Ascending aorta (tissue), 2 donors: ENCODE measurements around the gene CSMD2. TPM values are rescaled to one million over a fixed set of nuclear protein-coding genes. Genes with fewer than 3 reads are reported as not detected.

ENCODE experiments used
- DNase-seq, 2 donors: peaks; one replicate each; pipeline ENCODE4 v3.0.0-alpha.2; 2019; ENCODE audit warnings: low spot score in 2 of 2
- H3K27ac ChIP-seq, 2 donors: fragments of 200-600 bp; sonication (generic); one replicate each; pipeline ENCODE4 v1.5.1; 2016 to 2017; ENCODE audit warnings: mild to moderate bottlenecking in 1 of 2
- H3K27me3 ChIP-seq: fragments of 200-600 bp; sonication (generic); one replicate; pipeline ENCODE4 v1.5.1; 2017
- H3K36me3 ChIP-seq, 2 donors: fragments of 200-600 bp; sonication (generic); one replicate each; pipeline ENCODE4 v1.5.1; 2016
- H3K4me1 ChIP-seq, 2 donors: fragments of 200-600 bp; sonication (generic); one replicate each; pipeline ENCODE4 v1.5.1; 2016 to 2017; ENCODE audit warnings: mild to moderate bottlenecking in 1 of 2
- H3K4me3 ChIP-seq, 2 donors: fragments of 200-600 bp; sonication (generic); one replicate each; pipeline ENCODE4 v1.5.1; 2016 to 2017; ENCODE audit warnings: mild to moderate bottlenecking in 1 of 2
- H3K9me3 ChIP-seq, 2 donors: fragments of 200-600 bp; sonication (generic); one replicate each; pipeline ENCODE4 v1.5.1; 2016
- CTCF ChIP-seq, 3 experiments: fragments of 200-600 bp in 2 of 3; fragments of 450-650 bp in 1 of 3; sonication (generic) in 2 of 3; IDR thresholded peaks; one replicate each; pipeline ENCODE4 v1.5.1; 2016 to 2019; ENCODE audit warnings: antibody characterized with exemption in 3 of 3, mild to moderate bottlenecking in 1 of 3, moderate library complexity in 1 of 3
- intact Hi-C: fragments of 100-400 bp; cut with DNase I; formaldehyde crosslinking; loops from one replicate; pipeline ENCODE4 v1.15.1; 2023
- total RNA-seq: library from RNA; depleted of rRNA; stranded (reverse); fragments of >200 nt; gene quantifications from one replicate; pipeline ENCODE4 v1.1.0, GENCODE V29; 2016

Gene CSMD2
- total RNA-seq, 1 donor from 2014 or later, result 10.9 TPM

- H3K27ac ChIP-seq, result no peak overlapping the region
- H3K27me3 ChIP-seq, result no peaks in the 10 kb centered on the region
- no peaks in the 10 kb centered on the region for H3K9me3 ChIP-seq
- H3K4me3 ChIP-seq, result no peak overlapping the region
- no peak for TF ChIP-seq CTCF (IDR thresholded peaks at IDR 0.05)
- intact Hi-C loops, result no loop called here
- peak in 1 of 2 donors; percentile 12 for DNase-seq
- H3K4me1 ChIP-seq, result no peaks in the 10 kb centered on the region
- no peaks in the 10 kb centered on the region for H3K36me3 ChIP-seq
Observed at GRCh38 chr1:33821291-33821690, 343.7 kb downstream of the CSMD2 start.

GRCh38 chr1:33820804-33821203 lies 344.2 kb downstream of the CSMD2 start:
- Histone ChIP-seq H3K4me3 (no peak overlapping the region), H3K36me3 (no peaks in the 10 kb centered on the region), H3K9me3 (no peaks in the 10 kb centered on the region), H3K4me1 (no peaks in the 10 kb centered on the region), H3K27ac (no peak overlapping the region), H3K27me3 (no peaks in the 10 kb centered on the region)
- DNase-seq, result peak in 1 of 2 donors; percentile 37
- intact Hi-C loops, result no loop called here
- TF ChIP-seq CTCF (IDR thresholded peaks at IDR 0.05), result no peak

- Histone ChIP-seq H3K27ac (no peak overlapping the region), H3K4me1 (no peaks in the 10 kb centered on the region), H3K4me3 (no peak overlapping the region), H3K27me3 (no peaks in the 10 kb centered on the region), H3K9me3 (no peaks in the 10 kb centered on the region), H3K36me3 (no peaks in the 10 kb centered on the region)
- no peak for TF ChIP-seq CTCF (IDR thresholded peaks at IDR 0.05)
- DNase-seq, result peak in 1 of 2 donors; percentile 9
- intact Hi-C loops, result no loop called here
Observed at GRCh38 chr1:33819913-33820311, 345.1 kb downstream of the CSMD2 start.

GRCh38 chr1:33819290-33819912 lies 345.6 kb downstream of the CSMD2 start:
- no peaks in the 10 kb centered on the region for H3K9me3 ChIP-seq
- no peak overlapping the region for H3K27ac ChIP-seq
- intact Hi-C loops, result no loop called here
- DNase-seq, result peak in 1 of 2 donors; percentile 30
- H3K4me1 ChIP-seq, result no peaks in the 10 kb centered on the region
- H3K27me3 ChIP-seq, result no peaks in the 10 kb centered on the region
- no peak for TF ChIP-seq CTCF (IDR thresholded peaks at IDR 0.05)
- H3K4me3 ChIP-seq, result no peak overlapping the region
- H3K36me3 ChIP-seq, result no peaks in the 10 kb centered on the region

- Histone ChIP-seq H3K4me1 (no peaks in the 10 kb centered on the region), H3K4me3 (no peak overlapping the region), H3K27ac (no peak overlapping the region), H3K9me3 (no peaks in the 10 kb centered on the region), H3K27me3 (no peaks in the 10 kb centered on the region), H3K36me3 (no peaks in the 10 kb centered on the region)
- peak in 1 of 2 donors; percentile 25 for DNase-seq
- TF ChIP-seq CTCF (IDR thresholded peaks at IDR 0.05), result no peak
- intact Hi-C loops, result no loop called here
Observed at GRCh38 chr1:33818071-33818470, 347.0 kb downstream of the CSMD2 start.

- no peak for DNase-seq
- Histone ChIP-seq H3K9me3 (no peaks in the 10 kb centered on the region), H3K36me3 (no peaks in the 10 kb centered on the region), H3K4me3 (no peak overlapping the region), H3K27ac (no peak overlapping the region), H3K27me3 (no peaks in the 10 kb centered on the region), H3K4me1 (no peaks in the 10 kb centered on the region)
- no peak for TF ChIP-seq CTCF (IDR thresholded peaks at IDR 0.05)
- intact Hi-C loops, result no loop called here
Observed at GRCh38 chr1:33815061-33815460, 350.0 kb downstream of the CSMD2 start.
